COR-L47 (cell line): ENCODE measurements around the gene FAM174C.
"Not testable (repeated sequence)": the region's sequence is repeated elsewhere in the genome, so short reads cannot be mapped to it uniquely, and the experiment has no call there.

Experiments
- DNase-seq: peaks from one replicate; lab custom pipeline; 2025; lab: John Stamatoyannopoulos, UW

The FAM174C gene

DNA sequence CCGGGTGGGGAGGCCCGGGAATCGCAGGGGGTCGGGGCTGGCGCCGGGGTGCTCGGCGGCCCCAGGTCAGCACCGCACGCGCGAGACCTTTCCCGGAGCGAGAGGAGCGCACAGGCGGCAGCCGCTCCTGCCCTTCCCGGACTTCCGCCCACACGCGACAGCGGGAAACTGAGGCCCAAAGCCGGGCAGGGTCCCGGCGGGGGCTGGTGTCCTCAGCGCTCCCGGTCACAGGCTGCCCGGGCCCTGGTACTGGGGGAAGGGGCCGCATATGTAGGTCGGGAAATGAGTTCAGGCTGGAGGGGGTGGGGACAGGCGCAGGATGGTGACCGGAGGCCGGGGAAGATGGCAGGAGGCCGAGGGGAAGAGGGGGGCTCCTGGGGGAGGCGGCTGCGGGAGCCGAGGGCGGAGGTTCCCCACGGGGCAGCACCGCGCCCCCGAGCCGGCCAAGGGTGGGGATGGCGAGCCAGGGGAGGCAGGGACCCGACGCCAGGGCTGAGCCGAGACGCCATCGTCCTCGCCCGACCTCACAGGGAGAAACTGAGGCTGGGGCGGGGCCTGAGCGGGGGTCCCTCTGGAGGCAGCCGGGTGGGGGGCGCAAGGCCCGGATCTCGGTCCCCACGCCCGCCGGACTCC is 38.2 kb upstream of the FAM174C start:
- DNase-seq, result no peak

DNA sequence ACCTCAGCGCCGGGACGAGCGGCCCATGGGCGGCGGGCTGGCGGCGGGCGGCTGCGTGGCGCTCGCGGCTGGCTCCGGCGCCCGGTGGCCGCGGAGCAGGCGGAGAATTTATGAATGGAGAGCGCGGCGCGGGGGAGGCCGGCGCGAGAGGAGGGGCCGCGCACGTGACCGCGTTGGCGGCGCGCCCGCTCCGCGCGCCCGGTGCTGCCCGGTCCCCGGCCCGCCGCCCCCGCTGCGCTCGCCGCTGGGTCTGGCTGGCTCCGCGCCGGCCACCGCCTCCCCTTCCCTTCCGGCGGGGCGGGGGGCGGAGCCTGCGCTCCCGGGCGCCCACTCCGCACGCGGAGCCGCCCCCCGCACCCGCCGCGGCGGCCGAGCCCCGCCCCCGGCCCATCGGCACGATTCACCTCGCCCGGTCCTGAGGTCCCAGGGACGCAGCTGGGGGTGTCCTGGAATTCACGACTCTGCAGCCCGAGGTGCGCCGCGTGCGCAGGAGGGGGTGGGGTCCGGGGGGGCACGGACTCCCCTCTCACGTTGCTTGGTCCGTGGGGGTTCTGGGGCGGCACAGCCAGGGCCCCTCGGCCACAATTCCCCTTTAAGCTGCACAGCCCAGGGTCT is 37.5 kb upstream of the FAM174C start, which contains the start of gene CBARP:
Gene CBARP (minus strand): TSS at position 252 of the 615 bp plus-strand sequence. CDS start 1,905 bp downstream, outside the sequence.
- no peak for DNase-seq

DNA sequence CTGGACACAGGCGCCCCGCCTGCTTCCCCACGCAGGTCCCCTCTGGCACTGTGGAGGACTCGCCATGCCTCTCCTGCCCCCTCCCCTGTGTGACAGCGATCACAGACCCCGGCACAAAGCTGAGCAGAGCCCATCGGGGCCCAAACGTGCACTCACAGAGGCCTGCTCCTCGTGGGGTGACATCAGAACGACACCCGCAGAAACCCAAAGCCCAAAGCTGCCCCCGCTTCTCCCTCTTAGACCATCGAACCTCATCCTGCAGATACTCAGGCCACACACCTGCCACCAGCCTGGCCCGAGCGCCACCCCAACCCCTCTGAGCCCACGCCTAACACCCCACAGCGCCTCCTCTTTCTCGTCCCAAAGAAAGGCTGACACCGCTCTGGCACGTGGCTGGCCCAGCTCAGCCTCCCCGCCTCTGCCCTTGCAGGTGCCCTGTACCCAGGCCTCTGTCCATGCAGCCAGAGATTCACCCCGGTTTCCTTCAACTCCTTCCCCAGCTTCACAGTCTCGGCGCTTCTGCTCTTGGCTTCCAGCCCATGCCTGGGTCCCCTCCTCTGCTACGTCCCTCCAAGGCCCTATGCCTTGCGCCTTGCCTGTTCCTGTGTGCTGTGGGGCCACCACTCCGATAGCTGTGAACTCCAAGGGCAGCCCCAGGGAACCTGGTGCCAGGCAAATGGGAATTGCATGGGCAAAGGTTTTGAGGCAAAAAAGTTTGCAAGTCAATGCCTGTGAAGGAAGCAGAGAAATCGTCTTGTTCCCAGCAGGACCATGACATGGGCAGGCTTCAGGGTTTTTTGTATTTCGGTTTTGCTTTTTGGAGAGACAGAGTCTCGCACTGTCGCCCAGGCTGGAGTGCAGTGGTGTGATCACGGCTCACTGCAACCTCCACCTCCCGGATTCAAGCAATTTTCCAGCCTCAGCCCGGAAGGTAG is 36.7 kb upstream of the FAM174C start:
- no peak for DNase-seq

DNA sequence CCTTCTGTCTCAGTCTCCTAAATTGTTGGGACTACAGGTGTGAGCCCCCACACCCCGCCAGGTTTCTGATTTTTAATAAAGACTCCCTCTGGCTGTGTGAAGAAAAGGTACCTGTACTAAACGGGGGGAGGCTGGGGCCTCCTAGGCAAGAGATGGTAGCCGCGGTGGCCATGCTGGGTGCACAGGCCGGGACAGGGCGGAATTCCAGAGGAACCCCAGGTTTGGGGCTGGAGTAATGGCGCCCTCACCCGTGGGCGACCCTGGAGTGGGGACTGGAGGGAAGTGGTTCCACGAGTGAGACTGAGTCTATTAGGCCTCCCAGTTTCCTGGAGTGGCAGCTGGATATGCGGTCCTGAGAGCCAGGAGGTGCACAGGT is 35.9 kb upstream of the FAM174C start:
- DNase-seq, result no peak

DNA sequence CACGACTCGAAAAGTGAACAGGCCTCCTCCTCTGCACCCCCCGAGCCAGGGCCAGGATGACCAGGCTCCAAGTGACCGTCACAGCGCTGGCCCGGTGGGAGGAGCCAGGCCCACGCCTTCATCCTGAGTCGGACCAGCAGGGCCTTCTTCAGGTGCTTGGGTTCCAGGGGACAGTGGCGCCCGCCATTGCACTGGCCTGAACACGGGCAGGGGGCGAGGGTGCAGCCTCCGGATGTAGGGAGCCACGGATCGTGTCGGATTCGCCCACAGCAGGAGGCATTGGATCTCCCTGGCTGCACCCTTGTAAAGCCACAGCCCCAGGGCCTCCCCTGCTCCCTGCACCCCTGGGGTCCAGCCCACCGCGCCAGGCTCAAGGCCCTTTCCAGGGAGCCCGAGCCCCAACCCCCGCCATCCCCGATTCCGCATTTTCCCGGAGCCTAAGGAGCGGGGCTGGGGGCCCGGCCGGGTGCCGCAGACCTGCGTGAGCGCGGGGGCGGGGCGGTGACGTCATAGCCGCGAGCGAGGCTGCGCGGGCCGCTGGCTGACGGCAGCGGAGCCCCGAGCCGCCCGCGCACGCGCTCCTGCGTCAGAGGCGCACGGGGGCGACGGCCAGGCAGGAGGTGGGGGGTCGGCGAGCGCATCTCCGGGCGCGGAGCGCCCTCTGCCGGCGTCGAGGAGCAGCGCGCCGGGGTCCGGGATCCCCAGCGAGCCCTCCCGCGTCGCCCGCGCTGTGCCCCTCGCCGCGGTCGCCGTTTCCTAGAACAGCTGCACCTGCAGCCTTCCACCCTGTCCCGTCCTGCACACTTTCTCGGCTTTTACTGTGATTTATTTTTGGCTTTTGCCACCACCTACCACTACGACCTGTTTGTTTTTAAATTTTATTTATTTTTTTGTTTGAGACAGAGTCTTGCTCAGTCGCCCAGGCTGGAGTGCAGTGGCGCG is 35.3 kb upstream of the FAM174C start:
- peak; percentile 87 for DNase-seq

DNA sequence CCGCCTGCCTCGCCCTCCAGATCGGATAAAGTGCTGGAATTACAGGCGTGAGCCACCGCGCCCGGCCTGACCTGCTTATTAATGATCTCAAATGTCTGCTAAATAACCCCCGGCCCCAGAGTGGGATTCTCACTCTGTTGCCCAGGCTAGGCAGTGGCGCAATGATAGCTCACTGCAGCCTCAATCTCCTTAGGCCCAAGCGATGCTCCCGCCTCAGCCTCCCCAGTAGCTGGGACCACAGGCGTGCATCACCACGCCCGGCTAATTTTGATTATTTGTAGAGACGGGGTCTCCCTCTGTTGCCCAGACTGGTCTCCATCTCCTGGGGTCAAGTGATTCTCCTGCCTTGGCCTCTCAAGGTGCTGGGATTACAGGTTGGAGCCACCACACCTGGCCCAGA is 34.4 kb upstream of the FAM174C start:
- DNase-seq, result no peak

DNA sequence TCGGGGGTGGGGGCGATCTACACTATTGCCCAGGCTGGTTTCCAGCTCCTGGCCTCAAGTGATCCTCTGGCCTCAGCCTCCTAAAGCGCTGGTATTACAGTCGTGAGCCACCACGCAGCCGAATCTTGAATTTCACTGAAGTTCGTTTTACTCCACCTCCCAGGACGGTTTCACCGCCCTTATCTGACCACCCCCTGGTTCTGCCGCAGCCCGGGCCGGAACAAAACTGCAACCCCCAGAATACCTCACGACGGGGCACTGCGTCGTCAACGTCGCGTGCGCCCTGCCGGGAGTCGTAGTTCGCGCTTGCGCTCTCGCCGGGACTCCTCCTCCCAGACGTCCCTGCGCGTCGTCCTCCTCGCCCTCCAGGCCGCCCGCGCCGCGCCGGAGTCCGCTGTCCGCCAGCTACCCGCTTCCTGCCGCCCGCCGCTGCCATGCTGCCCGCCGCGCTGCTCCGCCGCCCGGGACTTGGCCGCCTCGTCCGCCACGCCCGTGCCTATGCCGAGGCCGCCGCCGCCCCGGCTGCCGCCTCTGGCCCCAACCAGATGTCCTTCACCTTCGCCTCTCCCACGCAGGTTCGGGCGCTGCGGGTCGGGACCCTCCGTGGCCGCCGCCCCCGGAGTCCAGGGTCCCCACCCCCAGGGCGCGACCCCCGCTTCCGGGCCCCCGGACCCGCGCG is 33.8 kb upstream of the FAM174C start, which contains the start of gene ATP5F1D:
Gene ATP5F1D (plus strand): TSS at position 335 of the 679 bp plus-strand sequence. CDS start 100 bp downstream, at position 435.
- DNase-seq, result peak; percentile 93

DNA sequence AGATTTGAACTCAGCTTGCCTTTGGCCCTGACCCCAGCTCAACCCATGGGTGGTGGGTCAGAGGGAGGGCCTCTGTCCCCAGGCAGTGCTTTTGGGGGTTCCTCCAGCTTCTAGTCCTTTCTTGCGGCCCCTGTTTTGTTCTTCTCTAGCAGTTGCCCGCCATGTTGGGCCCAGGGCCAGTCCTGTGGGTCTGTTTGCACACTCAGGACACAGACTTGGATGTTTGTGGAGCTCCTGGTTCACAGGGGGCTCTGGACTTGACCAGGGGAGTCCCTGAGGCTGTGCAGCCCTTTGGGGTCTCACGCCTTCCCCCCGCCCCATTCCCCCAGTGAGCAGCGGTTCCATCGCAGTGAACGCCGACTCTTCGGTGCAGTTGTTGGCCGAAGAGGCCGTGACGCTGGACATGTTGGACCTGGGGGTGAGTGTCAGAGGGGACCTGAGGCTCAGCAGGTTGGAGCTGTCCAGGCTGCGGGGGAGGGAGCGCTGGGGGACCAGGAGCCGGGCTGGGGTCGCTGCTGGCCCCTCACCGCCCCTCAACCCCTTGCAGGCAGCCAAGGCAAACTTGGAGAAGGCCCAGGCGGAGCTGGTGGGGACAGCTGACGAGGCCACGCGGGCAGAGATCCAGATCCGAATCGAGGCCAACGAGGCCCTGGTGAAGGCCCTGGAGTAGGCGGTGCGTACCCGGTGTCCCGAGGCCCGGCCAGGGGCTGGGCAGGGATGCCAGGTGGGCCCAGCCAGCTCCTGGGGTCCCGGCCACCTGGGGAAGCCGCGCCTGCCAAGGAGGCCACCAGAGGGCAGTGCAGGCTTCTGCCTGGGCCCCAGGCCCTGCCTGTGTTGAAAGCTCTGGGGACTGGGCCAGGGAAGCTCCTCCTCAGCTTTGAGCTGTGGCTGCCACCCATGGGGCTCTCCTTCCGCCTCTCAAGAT is 31.3 kb upstream of the FAM174C start:
- DNase-seq, result peak; percentile 57

DNA sequence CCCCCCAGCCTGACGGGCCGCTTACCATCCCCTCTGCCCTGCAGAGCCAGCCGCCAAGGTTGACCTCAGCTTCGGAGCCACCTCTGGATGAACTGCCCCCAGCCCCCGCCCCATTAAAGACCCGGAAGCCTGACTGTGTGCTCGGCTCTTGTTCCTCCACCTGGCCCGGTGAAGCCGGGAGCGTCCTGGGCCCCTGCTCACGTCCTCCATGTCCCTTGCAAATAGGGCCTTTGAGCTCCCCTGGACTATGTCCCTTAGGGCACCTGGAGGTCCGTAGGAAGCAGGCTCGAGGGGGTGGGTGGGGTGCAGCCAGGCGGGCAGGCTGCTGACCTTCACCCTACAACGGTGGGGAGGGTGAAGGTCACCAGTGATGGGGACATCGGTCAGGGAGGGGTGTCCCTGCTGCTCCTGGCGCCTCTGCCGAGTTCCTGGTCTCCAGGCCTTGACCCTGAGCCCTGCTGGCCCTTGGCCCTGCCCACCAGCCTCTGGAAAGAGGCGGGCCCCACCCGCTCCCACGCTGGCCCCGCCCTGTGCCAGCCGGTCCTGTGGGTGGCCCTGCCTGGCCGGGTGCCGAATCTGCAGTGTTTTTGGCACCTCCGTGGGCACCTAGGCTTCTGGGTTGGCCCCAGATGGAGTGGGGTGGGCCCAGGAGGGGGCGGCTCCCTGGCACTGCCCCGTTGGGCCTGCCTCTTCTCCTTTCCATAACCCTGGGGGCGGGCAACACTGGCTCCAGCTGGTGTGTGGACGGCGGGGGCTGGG is 30.5 kb upstream of the FAM174C start:
- no peak for DNase-seq

DNA sequence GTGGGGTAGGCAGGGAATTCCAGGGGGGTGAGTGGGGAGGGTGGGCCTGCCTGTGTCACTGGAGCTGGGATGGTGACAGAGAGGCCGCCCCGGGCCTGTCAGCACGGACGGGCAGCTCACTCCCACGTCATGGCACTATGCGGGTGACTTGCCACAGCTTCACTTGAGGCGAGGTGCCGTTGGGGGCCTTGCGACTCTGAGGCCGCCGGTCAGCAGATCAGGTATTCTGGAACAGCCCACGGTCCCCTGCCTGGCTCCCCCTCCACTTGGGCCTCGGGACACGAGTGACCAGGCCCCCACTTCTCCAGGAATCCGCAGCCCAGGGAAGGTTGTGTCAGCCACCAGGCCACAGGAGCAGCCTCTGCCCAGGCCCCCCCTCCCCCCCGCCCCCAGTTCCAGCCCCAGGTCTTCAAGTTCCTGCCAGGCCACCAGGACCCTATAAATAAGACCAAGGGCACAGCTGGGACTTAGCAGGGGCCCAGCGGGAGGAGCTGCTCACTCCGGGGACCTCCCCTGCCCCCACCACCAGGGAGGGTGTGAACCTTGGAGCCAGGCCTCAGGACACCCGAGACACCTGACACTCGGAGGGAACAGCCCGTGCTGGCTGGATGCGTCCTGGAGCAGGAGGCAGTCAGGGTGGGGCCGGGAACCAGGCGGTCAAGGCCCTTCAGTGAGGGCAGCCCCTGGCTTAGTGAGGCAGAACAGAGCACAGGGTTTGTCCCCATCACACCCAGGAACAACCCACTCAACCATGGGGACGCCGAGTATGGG is 29.7 kb upstream of the FAM174C start:
- DNase-seq, result no peak

DNA sequence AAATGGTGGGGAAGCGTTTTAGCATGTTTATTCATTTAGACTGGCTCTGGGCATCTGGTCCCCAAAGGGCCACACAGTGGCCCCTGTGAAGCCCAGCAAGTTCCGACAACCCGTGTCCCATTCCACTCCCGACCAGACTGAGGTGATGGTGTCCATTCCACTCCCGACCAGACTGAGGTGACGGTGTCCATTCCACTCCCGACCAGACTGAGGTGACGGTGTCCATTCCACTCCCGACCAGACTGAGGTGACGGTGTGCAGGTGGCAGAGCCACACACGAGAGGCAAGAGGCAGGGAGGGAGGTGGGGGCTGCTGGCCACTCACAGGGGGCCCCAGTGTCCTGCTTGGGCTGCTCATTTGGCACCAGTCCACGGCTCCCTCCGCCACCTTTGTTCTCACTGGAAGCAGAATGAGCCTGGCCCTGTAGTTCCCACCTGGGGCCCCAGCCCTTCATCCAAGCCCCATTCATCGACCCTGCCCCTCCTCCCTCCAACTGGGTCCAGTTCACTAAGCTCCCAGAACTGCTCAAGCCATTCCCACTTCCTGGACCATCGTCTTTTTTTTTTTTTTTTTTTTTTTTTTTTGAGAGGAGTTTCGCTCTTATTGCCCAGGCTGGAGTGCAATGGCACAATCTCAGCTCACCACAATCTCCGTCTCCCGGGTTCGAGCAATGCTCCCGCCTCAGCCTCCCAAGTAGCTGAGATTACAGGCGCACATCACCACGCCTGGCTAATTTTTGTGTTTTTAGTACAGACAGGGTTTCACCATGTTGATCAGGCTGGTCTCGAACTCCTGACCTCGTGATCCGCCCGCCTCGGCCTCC is 28.9 kb upstream of the FAM174C start:
- not testable (repeated sequence) for DNase-seq

DNA sequence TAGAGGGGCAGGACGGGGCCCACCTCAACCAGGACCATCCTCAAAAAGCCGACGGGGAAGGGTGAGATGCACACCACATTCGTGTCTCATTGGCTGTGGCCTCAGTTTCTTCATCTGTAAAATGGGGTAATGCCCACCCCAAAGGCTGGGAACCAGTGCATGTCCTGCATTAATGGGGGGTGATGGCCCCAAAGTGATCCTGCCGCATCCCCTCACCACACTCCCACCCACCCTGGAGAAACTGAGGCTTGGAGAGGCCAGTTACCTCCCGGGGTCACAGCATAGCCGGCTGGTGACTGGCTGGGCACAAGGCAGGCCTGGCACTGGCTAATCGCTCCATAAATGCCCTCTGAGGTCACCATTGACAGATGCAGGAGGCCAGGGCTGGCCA is 27.6 kb upstream of the FAM174C start:
- DNase-seq, result no peak

DNA sequence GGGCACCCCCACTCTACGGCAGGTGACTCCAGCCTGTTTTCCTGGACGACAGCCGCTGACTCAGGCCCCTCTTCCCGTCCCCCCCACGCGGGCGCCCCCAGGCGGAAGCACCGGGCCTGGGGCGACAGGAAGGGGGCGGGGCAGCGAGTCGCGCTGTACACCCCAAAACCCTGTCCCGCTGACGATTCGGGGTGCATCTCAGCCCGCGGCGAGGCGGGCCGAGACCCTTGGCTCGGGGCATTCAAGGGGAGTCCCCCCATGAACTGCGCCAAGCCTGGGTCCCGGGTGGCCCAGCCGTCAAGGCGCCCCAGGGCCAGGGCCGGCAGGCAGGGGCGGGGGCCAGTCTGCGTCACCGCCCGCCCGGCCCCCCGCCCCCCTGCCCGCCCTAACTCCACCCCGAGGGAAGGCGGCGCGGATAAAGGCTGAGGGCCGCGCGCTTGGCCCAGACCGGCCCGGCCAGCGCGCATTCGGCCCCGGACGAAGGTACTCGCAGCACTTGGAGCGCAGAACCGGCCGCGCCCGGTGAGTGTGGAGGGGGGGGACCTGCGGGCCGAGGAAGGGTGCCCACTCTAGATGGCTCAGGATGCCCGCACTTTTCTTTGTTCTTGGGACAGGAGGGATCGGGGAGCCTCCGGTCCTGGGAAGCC is 27.1 kb upstream of the FAM174C start, which contains the start of gene MIDN:
Gene MIDN (plus strand): TSS at position 445 of the 647 bp plus-strand sequence. CDS start 1,714 bp downstream, outside the sequence.
- peak; percentile 80 for DNase-seq

DNA sequence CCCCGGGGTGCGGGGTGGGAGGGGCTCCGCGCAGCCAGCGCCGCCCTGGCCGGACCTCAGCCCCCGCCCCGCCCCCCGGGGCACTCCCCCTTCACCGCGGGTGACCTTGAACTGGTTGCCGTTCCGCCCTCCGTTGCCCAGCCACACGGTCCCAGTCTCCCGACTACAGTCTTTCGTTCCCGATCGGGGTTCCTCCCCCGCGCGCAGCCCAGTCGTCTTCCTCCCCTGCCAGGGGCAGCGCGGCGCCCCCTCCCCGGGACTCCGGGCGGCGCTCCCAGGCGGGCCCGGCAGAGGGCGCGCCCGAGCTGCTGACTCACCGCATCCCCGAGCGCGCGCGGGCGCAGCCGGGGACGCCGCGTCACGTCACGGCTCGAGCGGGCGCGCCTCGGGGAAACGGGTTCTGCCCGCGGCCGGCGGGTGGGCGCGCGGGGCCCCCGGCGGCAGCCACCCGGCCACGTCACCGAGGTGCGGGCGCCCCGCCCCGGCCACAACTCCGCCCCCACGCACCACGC is 26.5 kb upstream of the FAM174C start:
- peak; percentile 77 for DNase-seq

DNA sequence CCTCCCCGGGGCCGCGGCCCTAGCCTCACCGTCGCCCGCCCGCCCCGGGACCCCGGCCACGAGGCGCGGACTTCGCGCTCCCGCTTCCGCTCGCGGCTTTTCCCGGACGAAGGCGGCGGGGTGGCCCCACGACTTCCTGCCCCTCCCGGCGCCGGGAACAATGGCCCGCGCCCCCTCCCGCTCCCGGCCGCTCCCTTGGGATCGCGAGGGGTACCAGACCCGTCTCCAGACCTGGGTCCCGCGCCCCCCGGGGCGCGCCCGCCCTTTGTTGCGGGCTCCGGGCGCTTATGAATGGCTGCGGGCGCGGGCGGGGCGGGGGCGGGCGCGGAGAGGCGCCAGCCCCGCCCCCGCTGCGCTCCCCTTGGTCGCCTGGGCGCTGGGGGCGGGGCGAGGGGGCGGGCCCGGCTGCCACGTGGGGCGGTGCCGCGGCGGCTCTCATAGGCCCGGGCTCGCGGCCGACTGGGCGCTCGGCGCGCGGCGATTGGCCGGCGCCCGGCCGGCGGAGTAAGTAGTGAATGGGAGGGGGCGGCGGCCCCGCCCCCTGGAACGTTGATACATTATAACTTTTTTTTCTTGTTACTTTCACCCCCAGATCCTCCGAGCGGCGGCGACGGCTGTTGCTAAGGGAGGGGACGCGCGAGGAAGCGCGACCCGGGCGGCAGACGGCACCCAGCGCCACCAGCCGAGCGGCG is 25.9 kb upstream of the FAM174C start:
- DNase-seq, result peak; percentile 94

DNA sequence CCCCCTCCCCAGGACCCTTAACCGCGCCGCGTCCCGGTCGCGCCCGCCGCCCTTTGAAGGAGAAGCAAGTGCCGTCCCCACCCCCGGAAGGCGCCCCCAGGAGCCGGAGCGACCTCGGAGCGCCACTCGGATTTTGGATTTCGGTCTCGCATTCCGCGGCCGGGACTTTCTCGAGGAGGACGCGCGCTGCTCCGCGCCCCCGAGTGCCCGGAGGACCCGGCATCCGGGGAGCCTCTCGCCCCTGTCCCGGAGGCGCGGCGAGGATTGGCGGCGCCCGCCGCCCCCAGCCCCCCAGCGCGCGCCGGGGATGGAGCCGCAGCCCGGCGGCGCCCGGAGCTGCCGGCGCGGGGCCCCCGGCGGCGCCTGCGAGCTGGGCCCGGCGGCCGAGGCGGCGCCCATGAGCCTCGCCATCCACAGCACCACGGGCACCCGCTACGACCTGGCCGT is 25.3 kb upstream of the FAM174C start:
- no peak for DNase-seq
